GM18508 (cell line): ENCODE results near the gene EIF2AK2.

ENCODE experiments used
- ATAC-seq: cut with Tn5 transposase; IDR thresholded peaks from one replicate; pipeline ENCODE4 v1.9.1; 2021; ENCODE audit warnings: moderate number of reproducible peaks; ENCODE audit not compliant: insufficient read depth, unreplicated experiment

EIF2AK2 gene

DNA sequence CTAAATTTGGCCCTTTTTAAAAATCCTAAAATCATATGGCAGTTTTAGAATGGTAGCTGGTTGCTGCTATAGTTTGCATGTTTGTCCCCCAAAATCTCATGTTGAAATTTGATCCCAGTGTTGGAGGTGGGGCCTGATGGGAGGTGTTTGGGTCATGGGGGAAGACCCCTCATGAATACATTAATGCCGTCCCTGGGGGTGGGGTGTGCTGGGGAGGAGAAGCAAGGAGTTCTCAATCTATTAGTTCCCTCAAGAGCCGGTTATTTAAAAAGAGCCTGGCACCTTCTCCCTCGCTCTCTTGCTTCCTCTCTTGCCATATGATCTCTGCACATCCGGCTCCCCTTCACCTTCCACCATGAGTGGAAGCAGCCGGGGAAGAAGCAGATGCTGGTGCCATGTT lies 51.6 kb downstream of the EIF2AK2 start:
- no peak for ATAC-seq

DNA sequence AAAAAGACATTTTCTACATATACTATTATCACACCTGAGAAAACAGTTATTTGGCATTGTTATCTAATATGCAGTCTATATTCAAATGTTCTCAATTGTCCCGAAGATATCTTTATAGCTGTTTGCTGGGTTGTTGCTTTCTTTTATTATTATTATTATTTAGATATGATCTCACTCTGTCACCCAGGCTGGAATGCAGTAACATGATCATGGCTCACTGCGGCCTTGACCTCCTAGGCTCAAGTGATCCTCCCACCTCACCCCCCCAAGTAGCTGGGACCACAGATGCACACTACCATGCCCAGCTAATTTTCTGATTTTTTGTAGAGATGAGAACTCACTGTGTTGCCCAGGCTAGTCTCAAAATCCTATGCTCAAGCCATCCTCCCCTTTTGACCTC lies 52.6 kb downstream of the EIF2AK2 start:
- ATAC-seq: no peak

DNA sequence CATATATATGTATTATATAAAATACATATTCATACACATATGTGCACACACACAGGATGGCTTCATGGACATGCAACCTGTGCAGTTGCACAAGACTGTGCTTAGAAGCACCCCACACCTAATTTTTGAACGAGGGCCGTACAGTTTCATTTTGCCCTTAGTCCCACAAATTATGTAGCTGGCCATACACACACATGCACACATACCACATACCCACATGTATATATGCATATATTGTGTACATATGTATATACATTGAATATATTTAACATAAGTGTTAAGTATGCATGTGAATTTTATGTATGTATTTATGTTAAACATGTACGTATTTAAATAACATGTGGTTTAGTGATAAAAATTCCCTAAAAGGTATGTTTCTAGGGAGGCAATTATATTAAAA lies 54.2 kb downstream of the EIF2AK2 start:
- no peak for ATAC-seq

DNA sequence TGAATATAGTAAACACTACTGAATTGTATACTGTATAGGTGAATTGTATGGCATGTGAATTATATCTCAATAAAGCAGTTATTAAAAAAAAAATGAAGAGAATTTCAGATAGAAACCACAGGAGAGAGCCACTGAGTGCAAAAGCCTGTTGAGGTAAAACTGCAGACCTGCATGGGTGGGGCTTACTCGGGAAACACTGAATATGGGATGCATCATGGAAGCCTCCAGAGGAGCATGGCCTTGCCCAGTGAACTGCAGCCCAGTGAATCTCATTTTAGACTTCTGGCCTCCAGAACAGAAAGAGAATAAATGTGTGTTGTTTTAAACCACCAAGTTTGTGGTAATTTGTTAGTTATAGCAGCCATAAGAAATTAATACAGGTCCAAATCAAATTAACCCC lies 56.7 kb downstream of the EIF2AK2 start:
- no peak for ATAC-seq

DNA sequence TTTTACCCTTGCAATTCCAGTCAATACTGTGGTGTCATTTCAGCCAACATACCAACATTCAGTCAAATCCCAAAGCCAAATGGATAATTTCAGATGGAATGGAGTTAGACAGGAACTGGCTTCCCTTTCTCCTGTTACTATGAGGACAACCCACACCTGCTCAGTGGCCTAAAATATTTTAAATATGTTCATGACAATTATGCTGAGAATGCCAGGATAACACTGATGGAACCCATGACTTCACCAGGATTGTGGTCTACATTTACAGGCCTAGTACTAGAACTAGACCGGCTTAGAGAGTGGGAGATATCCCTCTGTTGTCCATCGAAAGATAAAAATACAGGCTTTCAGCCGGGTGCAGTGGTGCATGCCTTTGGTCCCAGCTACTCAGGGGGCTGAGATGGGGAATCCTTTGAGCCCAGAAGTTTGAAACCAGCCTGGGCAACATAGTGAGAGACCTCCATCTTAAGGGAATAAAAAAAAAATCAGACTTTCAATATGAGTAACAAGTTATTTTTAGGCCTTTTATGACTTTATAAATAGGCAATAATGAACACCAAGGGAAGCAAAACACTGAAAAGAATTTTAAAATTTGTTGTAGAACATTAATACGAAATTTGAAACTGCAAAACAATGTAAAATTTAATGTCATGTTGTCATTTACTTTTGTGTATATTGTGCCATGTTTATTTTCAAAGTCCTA lies 58.2 kb downstream of the EIF2AK2 start:
- ATAC-seq: no peak

DNA sequence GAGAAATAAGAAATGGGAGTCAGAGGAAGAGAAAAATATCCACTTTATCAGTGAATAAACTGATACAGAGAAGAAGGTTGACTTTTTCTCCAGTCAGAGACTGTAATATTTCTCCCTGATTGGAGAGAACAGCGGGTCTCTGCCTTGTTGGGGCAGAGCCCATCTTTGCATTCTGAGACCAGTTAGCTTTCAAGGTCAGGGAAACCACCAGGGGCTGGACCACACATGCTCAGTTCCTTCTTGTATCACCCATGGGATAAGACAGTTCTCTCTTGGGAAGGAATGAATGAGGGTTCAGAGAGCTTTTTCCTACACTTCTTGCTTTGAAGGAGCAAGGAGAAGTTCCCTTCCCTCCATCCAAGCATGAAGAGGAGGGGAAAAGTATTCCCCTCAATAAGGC lies 60.2 kb downstream of the EIF2AK2 start:
- no peak for ATAC-seq

DNA sequence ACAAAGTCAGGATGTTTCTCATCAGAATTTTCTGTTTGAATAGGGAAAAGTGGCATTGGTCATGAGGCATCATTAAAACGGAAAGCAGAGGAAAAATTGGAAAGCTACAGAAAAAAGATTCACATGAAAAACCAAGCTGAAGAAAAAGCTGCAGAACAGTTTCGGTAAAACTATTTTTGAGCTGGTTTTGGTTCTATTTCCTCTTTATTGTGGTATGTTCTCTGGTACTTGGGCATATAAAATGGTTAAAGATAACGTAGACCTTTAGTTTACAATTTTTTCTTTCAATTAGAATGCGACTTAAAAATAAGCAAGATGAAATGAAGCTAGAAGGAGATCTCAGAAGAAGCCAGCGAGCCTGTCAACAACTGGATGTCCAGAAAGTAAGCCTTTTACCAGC lies 64.9 kb downstream of the EIF2AK2 start:
- peak; percentile 51 for ATAC-seq

DNA sequence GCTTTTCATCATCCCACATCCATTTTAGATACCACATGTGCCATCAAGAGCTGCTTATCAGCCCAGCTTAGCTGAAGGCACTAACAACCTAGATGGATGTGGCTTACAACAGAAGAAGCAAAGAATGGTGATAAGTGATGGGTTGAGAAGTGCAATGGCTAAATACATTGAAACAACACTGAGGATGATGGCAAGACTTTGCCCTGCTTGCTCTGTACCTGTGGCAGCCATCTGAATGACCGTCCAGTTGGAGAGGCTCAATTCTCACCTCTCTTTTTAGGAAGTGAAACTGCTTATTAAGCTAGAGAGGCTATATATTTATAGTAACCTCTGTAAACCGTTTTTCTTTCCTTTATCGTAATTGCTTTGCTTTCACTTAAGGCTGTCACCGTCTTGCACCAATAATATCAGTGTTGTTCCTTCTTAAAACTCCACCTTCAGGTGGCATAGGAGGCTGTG lies 66.7 kb downstream of the EIF2AK2 start:
- peak; percentile 79 for ATAC-seq

DNA sequence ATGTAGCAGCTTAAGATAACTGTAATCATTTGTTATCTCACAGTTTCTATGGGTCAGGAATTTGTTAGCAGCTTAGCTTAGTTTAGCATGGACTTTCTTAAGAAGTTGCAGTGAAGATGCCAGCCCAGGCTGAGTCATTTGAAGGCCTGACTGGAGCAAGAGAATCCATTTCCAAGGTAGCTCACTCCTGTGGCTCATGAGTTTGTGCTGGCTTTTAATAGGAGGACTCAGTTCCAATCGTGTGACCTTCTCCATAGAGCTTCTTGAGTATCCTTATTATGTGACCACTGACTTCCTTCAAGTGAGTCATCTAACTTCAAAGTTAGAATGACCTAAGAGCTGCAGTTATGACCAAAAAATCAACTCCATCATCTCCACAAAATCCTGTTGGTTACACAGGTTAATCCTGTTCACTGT lies 71.0 kb downstream of the EIF2AK2 start:
- no peak for ATAC-seq

DNA sequence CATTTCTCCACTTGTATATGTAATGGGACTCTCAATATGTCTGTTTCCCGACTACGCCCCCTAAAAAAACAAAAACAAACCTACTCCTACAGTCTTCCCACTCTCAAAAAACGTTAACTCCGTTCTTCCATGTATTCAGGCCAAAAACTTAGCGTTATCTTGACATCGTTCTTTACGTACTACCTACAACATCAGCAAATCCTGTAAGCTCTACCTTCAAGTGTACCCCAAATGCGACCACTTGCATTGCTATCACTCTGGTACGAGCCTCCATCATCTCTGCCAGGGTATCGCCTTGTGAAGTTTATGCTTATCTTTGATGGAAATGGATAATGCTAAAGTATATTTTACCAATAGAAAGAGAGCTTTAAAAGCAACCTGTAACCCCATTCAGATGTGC lies 72.0 kb downstream of the EIF2AK2 start:
- no peak for ATAC-seq

DNA sequence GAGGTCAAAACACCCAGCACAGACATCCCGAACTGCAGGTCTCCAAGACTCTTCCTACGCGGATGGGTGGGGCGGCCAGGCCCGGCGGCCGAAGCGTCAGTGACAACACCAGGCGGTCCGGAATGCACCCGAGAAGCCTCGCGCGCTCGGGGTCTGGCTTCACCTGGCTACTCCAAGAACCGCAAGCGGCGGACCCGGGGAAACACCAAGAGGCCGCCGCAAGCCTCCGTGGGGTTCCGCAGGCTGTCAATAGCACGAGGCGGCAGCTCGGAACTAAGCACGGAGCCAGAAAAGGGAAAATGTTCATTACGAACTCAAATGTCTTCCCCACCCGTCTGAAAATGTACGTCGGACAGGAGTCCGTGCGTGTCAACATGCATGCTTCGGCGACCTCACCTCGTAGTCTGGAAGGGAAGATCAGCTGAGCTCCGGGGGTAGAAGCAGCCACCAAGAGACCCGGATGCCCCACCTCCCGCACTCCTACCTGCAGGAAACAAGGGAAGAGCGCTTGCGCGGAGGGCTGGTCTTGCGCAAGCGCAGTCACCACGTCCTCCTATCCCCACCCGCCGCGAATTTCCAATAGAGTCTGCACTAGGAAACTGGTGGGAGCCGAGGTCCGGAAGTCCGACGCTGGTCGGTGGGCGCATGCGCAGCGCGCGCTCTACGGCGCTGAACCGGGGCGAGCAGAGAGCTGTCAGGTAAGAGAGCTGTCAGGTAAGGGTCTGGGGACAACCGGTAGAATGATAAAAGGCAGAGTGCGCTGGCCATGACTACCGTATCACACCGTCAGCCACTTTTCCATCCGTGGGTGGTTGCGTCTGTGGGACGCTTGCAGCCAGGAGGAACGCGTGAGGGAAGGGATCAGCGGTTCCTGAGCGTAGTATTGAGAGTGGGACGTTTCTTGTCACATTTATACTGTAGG lies 72.6 kb downstream of the EIF2AK2 start, which contains the start of the genes GPATCH11 and HEATR5B:
Gene GPATCH11 (plus strand): TSS at position 646 of the 922 bp plus-strand sequence. CDS start 3,864 bp downstream, outside the sequence.
Gene HEATR5B (minus strand): TSS at position 500 of the 922 bp plus-strand sequence. CDS start 958 bp downstream, outside the sequence.
- ATAC-seq: peak; percentile 51

DNA sequence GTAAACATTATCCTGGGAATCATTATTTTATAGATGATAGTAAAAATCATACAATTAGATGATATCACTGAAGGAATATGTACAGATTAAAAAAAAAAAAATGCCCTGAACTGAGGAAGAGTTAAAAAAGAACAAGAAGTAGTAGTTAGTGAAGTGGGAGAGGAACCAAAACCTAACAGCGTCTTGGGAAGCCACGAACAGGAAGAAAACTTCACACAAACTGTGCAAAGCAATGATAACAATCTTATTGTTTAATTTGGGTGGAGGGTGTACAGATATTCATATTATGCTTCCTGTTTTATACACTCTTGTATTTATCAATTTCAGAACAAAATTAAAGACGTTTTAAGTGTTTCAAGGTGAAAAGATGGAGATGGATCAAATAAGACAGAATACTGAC lies 76.1 kb downstream of the EIF2AK2 start:
- no peak for ATAC-seq

DNA sequence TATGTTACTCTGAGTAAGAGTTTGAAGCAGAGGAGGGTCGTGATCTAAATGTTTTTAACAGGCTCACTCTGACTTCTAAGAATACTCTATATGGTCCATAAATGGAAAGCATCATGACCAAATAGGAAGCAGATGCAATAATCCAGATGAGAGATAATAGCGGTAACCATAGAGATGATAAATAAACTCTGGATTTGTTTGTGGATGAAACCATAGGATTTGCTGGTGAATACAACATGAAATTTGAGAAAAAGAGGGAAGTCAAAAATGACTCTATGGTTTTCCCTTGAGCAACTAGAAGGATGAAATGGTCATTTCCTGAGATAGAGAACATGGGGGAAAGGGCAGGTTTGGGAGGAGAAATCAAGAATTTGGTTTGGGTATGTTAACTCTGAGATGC lies 76.5 kb downstream of the EIF2AK2 start:
- no peak for ATAC-seq

DNA sequence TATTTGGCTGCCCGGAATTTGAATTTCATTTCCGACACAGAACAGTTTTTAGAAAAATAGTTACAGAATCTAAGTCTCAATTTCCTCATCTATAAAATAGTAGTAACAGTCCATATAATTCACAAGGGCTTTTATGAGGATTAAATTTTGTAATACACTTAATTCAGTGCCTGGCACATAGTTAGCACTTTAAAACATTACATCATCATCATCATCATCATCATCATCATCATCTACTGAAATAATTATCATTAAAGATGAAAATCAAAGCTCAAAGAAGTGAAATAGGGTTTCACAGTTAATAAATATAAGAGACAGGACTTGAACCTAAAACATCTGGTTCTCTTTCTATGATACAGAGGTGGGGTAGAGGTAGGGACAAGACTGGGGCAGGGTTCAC lies 85.8 kb downstream of the EIF2AK2 start:
- no peak for ATAC-seq

DNA sequence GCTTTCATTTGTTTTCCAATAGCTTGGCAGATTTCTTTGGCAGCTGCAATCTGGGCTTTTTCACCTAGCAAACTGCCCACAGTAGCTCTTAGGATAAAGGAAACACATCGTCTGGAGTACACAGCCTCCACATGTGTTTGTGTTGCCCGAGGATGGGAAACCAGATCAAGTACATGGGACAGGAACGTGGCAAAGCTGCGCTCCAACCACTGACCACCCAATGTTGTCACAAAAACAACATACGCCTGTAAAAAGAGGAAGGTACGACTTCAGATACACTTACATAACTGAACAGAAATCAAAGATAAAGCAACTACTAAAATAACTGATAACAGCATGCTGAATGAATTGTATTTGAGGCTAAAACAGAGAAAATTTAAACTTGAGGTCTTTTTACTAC lies 88.1 kb downstream of the EIF2AK2 start:
- no peak for ATAC-seq

DNA sequence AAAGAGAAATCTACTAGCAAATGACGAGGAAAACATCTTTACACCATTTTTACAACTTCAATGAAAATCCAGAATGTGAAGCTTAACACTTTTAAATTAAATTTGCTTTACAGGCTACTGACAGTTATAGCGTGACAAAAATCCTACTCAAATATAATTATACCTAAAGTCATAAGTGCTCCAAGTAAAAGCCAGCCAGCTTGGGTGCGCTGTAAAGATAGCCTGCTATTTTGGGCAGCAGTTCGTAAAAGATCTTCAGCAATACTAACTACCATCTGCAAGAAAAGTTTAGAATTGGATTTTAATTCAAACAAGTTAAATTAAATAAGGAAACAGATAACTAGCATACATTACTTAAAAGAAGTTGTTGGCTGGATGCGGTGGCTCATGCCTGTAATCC lies 95.0 kb downstream of the EIF2AK2 start:
- ATAC-seq: no peak

DNA sequence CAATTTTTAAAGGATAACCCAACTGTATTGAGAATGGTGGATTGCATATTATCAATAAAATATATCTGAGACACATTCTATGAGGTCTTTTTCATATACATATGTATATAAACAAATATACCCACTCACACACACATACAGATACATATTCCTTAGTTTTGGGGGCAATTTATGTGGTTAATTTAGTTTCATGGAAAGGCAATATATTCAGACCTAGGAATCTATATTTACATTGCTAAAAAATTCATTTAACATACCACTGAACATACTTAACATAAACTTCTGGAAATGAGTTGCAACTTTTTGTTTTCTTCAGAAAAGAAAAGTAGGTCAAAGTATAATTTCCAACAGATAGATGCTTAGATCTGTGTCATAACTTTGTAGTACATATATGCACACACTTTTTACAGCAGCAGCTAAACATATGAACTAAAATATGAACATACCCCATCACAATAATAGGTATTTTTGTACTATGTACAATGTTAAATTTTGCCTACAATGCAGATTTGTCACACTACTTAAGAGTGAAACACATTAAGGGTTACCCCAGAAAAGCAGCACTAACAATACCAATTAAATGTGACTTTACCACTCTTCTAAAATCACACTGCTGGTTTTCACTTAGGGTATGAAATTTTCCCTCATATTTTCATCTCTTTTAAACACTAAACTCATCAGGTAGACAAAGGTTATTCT lies 95.6 kb downstream of the EIF2AK2 start:
- no peak for ATAC-seq

DNA sequence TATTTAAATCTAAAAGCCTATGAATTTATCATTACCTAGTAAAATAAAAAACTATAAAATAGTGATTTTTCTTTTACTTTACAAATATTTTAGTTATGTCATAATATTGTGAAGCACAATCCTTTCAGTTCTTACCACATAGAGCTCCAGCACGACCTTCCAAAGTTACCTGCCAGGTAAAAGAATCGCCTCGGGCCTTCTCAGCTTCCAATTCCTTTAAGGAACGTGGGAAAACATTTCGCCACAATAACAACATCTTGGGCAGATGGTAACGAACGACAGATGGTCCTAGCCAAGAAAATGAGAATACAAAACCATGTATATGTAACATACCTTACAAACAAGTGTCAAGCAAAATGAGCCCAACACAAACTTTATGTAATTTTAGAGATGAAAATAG lies 96.3 kb downstream of the EIF2AK2 start:
- ATAC-seq: no peak

DNA sequence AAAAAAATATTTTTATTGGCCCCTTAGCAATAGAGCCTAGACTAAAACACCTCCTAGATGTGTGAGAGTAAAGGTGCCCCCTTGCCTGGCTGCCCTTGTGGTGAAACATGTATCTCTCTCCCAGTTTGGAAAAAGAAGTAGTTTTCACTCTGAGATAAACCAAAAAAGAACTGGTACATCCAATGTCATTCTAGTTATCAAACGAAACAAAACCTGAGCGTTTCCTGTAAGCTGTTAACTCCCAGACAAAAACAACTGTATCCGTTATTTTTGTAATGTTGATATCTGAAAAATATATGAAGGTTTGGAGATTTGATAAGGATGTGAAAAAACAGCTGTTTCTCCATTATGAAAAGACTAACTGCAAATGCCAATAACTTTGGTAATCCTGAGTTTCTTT lies 96.9 kb downstream of the EIF2AK2 start:
- ATAC-seq: no peak

DNA sequence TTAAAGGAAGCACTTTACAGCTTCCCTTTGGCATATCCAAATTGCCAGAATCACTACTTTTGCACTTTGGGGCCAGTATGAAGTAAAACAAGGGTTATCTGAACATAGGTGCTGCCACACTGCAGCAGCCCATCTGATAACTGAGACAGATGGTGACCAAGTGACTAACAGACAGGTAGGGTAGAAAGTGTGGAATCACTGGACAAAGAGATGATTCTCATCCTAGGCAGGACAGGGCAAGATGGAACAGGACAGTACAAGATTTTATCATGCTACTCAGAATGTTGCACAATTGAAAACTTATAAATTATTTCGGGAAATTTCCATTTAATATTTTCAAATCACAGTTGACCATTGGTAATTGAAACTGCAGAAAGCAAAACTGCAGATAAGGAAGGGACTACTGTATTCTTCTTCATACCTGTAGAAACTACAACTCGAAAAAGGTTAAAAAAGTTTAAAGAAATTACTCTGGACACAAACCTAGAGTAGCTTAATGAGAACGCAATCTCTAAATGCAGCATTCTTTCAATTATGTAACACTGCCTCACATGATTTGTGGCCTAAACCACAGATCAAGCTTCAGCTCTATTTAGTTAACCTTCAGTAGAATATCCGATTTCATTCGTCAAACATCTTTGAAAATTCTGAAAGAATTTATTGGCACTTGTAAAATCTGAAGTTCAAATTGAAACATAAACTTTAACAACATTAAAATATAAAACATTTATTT lies 104.0 kb downstream of the EIF2AK2 start:
- no peak for ATAC-seq
